CD8-positive, alpha-beta memory T cell (primary cell): ENCODE results near the gene FANCI. TPM values are rescaled to one million over a fixed set of nuclear protein-coding genes. Genes with fewer than 3 reads are reported as not detected.

ENCODE experiments used
- CTCF ChIA-PET: fragments of 350-600 bp; sonication (Branson Sonifier 250); formaldehyde crosslinking; loops from one replicate; lab custom pipeline; 2021; ENCODE audit warnings: antibody characterized with exemption; lab: Charles Lee
- POLR2A ChIA-PET: fragments of 350-600 bp; sonication (Branson Sonifier 250); formaldehyde crosslinking; loops from one replicate; lab custom pipeline; 2021; ENCODE audit warnings: antibody characterized with exemption; lab: Charles Lee
- DNase-seq, 5 donors: peaks; one replicate each; pipeline versions ENCODE4 v3.0.0 to v3.0.0-alpha.2; 2020 to 2022; ENCODE audit warnings: mixed read lengths in 1 of 5
- H3K27ac ChIP-seq: one replicate; pipeline ENCODE4 v1.7.0; 2013; ENCODE audit warnings: low read depth, mild to moderate bottlenecking, low read length, moderate library complexity
- H3K27me3 ChIP-seq: 2 replicates; pipeline ENCODE4 v1.7.0; 2013; ENCODE audit warnings: low read length, mild to moderate bottlenecking; ENCODE audit not compliant: insufficient read depth, poor library complexity, severe bottlenecking
- H3K36me3 ChIP-seq: 2 replicates; pipeline ENCODE4 v1.7.0; 2013; ENCODE audit warnings: mild to moderate bottlenecking, low read length, moderate library complexity; ENCODE audit not compliant: insufficient read depth
- H3K4me1 ChIP-seq: 2 replicates; pipeline ENCODE4 v1.7.0; 2013; ENCODE audit warnings: mild to moderate bottlenecking, low read length, moderate library complexity; ENCODE audit not compliant: insufficient read depth
- H3K4me3 ChIP-seq: 2 replicates; pipeline ENCODE4 v1.7.0; 2013; ENCODE audit warnings: mild to moderate bottlenecking, low read length
- H3K9me3 ChIP-seq: 2 replicates; pipeline ENCODE4 v1.7.0; 2013; ENCODE audit warnings: mild to moderate bottlenecking, low read length
- H3K27ac Mint-ChIP-seq, 8 donors: one replicate each; pipeline ENCODE4 v1.8.0; 2020 to 2021; ENCODE audit warnings: mixed read lengths in 8 of 8, mild to moderate bottlenecking in 6 of 8, inconsistent platforms in 3 of 8, moderate library complexity in 3 of 8
- H3K27me3 Mint-ChIP-seq, 2 donors: one replicate each; pipeline ENCODE4 v1.8.0; 2020 to 2021; ENCODE audit warnings: mixed read lengths in 2 of 2, mild to moderate bottlenecking in 1 of 2, moderate library complexity in 1 of 2
- H3K36me3 Mint-ChIP-seq, 3 donors: one replicate each; pipeline ENCODE4 v1.8.0; 2020 to 2021; ENCODE audit warnings: mixed read lengths in 3 of 3, inconsistent platforms in 1 of 3, mild to moderate bottlenecking in 1 of 3
- H3K4me1 Mint-ChIP-seq, 3 donors: one replicate each; pipeline ENCODE4 v1.8.0; 2020 to 2021; ENCODE audit warnings: mixed read lengths in 3 of 3, inconsistent platforms in 1 of 3, mild to moderate bottlenecking in 1 of 3
- H3K4me3 Mint-ChIP-seq, 7 donors: one replicate each; pipeline ENCODE4 v1.8.0; 2020 to 2021; ENCODE audit warnings: mixed read lengths in 7 of 7, mild to moderate bottlenecking in 6 of 7, moderate library complexity in 4 of 7, inconsistent platforms in 2 of 7
- H3K9me3 Mint-ChIP-seq, 5 donors: one replicate each; pipeline ENCODE4 v1.8.0; 2020 to 2022; ENCODE audit warnings: mixed read lengths in 5 of 5, mild to moderate bottlenecking in 3 of 5, moderate library complexity in 2 of 5, inconsistent platforms in 1 of 5
- polyA plus RNA-seq: library from polyadenylated mRNA; unstranded; fragments of 300-500 nt; fragmentation: Illumina TruSeq; gene quantifications from one replicate; pipeline ENCODE4 v1.2.3, GENCODE V29; 2021
- total RNA-seq, 2 experiments: library from RNA; stranded (reverse); gene quantifications; one replicate each; pipeline ENCODE4 v1.2.3, GENCODE V29; 2021

The FANCI gene
- total and polyA plus RNA-seq, 3 experiments from 2014 or later: 6.7 to 145 (median 140) TPM

DNA sequence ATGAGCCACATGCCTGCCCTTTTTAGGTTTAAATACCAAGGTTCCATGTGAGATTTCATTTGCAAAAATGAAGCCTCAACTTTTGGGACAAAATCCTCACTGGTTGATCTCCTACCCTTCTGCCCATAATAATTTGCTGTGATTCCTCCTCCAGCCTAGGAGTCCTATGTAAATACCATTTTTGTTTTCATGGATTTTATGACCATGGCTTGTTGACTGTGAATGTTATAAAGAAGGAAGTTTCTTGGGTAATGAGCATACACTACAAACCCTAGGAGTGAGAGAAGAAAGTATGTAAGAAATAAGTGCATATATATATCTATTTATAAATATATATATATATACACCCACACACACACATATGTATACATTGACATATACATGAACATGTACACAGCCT is 35.5 kb upstream of the FANCI start:
- Mint-ChIP-seq H3K27me3 (peaks cover 0 to 4% of the 10 kb centered on the region in 2 donors), H3K27ac (no peak overlapping the region), H3K36me3 (no peaks in the 10 kb centered on the region), H3K4me3 (no peak overlapping the region), H3K4me1 (peaks cover 28 to 35% (median 34%) of the 10 kb centered on the region in 3 donors), H3K9me3 (no peaks in the 10 kb centered on the region)
- Histone ChIP-seq H3K4me1 (no peaks in the 10 kb centered on the region), H3K36me3 (no peaks in the 10 kb centered on the region), H3K4me3 (no peak overlapping the region), H3K27me3 (no peaks in the 10 kb centered on the region), H3K9me3 (no peaks in the 10 kb centered on the region), H3K27ac (no peak overlapping the region)
- DNase-seq: no peak
- POLR2A ChIA-PET: no interaction called here
- CTCF ChIA-PET: interaction anchor here (2.2 to 4.0 kb wide), 4 partner anchors 13 to 150 kb away, joined by 9 to 31 read pairs (median 17); partner anchors contain the start of gene POLG

DNA sequence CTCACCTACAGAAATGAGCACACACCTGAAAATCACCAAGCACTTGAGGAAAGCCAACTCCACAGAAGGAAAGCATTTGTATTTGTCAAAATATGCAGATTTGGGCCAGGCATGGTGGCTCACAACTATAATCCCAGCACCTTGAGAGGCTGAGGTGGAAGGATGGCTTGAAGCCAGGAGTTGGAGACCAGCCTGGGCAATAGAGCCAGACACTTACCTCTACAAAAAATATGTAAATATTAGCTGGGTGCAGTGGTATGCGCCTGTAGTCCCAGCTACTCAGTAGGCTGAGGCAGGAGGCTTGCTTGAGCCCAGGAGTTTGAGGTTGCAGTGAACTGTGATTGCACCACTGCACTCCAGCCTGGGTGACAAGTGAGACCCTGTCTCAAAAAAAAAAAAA is 34.7 kb upstream of the FANCI start:
- DNase-seq: no peak
- H3K36me3 Mint-ChIP-seq: no peaks in the 10 kb centered on the region
- H3K9me3 Mint-ChIP-seq: no peaks in the 10 kb centered on the region
- H3K4me1 Mint-ChIP-seq: peaks cover 20 to 27% (median 26%) of the 10 kb centered on the region in 3 donors
- H3K27ac Mint-ChIP-seq: no peak overlapping the region
- Histone ChIP-seq H3K27ac (no peak overlapping the region), H3K27me3 (no peaks in the 10 kb centered on the region), H3K9me3 (no peaks in the 10 kb centered on the region), H3K4me3 (no peak overlapping the region), H3K36me3 (no peaks in the 10 kb centered on the region), H3K4me1 (no peaks in the 10 kb centered on the region)
- ChIA-PET CTCF (no interaction called here), POLR2A (no interaction called here)
- H3K4me3 Mint-ChIP-seq: no peak overlapping the region
- peaks cover 0 to 4% of the 10 kb centered on the region in 2 donors for H3K27me3 Mint-ChIP-seq

DNA sequence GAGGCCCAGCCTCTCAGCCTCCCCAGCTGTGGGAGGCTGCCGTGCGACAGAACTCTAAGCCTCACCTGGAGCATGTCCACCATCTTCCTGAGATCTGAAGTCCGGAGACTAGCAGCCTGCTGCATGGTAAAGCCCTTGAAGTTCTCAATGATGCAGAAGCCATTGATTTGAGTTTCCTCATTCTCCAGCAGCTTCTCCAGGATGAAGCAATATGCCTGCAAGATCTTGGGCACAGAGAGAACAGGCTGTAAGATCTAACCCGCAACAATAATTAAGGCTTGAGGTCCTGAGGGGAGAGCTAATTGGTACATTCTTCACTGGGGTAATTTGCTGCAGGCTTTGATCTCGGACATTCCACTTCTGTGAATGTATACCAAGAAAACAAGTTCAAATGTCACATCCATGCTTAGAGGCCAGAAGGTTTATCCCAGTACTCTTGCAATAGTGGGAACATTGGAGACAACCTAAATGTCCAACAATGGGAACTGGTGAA is 32.1 kb upstream of the FANCI start:
- Histone ChIP-seq H3K4me1 (no peaks in the 10 kb centered on the region), H3K9me3 (no peaks in the 10 kb centered on the region), H3K27me3 (no peaks in the 10 kb centered on the region), H3K36me3 (no peaks in the 10 kb centered on the region), H3K4me3 (no peak overlapping the region), H3K27ac (no peak overlapping the region)
- Mint-ChIP-seq H3K27ac (no peak overlapping the region), H3K27me3 (peaks cover 0 to 9% of the 10 kb centered on the region in 2 donors), H3K4me1 (peaks cover 7 to 9% (median 9%) of the 10 kb centered on the region in 3 donors), H3K9me3 (no peaks in the 10 kb centered on the region), H3K4me3 (no peak overlapping the region), H3K36me3 (no peaks in the 10 kb centered on the region)
- POLR2A ChIA-PET: no interaction called here
- CTCF ChIA-PET: no interaction called here
- no peak for DNase-seq

DNA sequence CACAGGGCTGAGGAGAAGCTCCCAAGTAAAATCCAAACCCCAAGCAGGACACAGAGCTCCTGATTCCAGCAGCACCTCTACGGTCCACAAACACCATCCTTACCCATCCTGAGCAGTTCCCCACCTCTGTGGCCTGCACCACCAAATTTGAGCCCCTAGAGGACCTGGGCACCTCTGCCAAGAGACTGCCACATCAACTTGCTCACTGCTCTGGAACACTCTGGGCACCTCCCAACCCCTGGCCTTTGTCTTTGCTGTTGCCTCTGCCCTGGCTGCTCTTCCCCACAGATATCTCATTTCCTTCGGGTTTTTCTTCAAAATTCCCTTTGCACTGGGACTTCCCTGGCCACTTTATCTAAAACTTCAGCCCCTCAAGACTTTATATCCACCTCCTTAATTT is 28.2 kb upstream of the FANCI start:
- no peaks in the 10 kb centered on the region for H3K9me3 ChIP-seq
- no peak for DNase-seq
- ChIA-PET POLR2A (no interaction called here), CTCF (interaction anchor here (1.3 to 1.5 kb wide), 2 partner anchors 9 to 10 kb away, joined by 3 to 11 read pairs; no protein-coding TSS in a partner anchor)
- no peak overlapping the region for H3K4me3 ChIP-seq
- H3K9me3 Mint-ChIP-seq: no peaks in the 10 kb centered on the region
- H3K4me1 ChIP-seq: no peaks in the 10 kb centered on the region
- no peaks in the 10 kb centered on the region for H3K27me3 ChIP-seq
- no peak overlapping the region for H3K27ac ChIP-seq
- no peak overlapping the region for H3K27ac Mint-ChIP-seq
- H3K4me3 Mint-ChIP-seq: no peak overlapping the region
- no peaks in the 10 kb centered on the region for H3K4me1 Mint-ChIP-seq
- H3K27me3 Mint-ChIP-seq: peaks cover 5 to 7% of the 10 kb centered on the region in 2 donors
- H3K36me3 Mint-ChIP-seq: no peaks in the 10 kb centered on the region
- no peaks in the 10 kb centered on the region for H3K36me3 ChIP-seq

DNA sequence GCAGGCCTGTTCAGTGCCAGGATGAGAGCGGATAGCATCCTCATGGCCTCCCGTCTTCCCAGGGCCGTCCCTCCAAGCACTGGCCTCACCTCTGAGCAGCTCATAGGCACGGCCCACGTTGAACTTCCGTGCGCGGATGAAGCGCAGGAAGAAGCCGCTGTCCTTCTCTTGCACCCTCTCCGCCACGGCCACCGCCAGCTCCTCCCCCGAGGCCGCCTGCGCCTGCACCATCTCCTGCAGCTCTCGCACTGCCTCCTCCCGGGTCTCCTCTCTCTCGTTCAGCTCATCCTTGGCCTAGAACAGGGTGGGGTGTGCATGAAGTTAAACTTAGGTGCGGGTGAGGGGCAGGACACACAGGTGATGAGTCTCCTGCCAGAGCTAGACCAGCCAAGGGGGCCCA is 26.7 kb upstream of the FANCI start:
- H3K4me1 Mint-ChIP-seq: no peaks in the 10 kb centered on the region
- peaks cover 5 to 10% of the 10 kb centered on the region in 2 donors for H3K27me3 Mint-ChIP-seq
- H3K36me3 Mint-ChIP-seq: no peaks in the 10 kb centered on the region
- no peak overlapping the region for H3K27ac ChIP-seq
- H3K36me3 ChIP-seq: no peaks in the 10 kb centered on the region
- POLR2A ChIA-PET: no interaction called here
- H3K9me3 Mint-ChIP-seq: no peaks in the 10 kb centered on the region
- no peak overlapping the region for H3K4me3 ChIP-seq
- H3K27me3 ChIP-seq: no peaks in the 10 kb centered on the region
- DNase-seq: no peak
- H3K9me3 ChIP-seq: no peaks in the 10 kb centered on the region
- H3K4me3 Mint-ChIP-seq: no peak overlapping the region
- no peak overlapping the region for H3K27ac Mint-ChIP-seq
- no peaks in the 10 kb centered on the region for H3K4me1 ChIP-seq
- CTCF ChIA-PET: interaction anchor here (1.6 kb wide), 1 partner anchor 10 kb away, joined by 4 read pairs; no protein-coding TSS in a partner anchor

DNA sequence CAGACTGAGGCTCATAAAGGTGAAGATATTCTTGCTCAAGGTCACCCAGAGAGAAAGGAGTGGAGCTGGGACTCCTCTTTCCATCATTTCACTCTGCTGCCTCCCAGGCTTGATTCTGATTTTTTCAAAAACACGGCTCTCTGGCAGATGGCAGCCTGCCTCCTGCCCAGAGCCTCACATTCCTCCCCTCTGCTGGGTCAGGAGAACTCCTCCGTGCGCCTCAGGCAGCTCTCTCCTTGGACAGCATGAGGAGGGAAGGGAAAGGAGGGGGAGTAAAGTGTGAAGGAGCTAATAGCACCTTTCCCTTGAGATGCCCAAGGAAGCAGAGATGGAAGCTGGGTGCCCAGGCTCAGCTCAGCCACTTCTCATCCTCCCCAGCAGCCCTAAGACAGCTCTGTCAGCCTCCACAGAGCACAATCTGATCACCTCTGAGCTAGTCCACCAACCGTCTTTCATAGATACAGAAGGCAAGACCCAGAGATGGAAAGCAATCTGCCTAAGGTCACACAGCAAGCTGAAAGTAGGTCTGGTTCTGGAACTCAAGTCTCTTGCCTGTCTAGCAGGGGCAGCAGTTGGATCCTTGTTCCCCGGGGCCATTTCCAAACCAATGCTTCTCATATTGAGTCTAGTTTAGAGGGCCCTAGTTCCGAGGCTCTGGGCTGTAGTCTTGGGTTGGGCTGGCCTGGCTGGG is 25.9 kb upstream of the FANCI start:
- Histone ChIP-seq H3K4me3 (no peak overlapping the region), H3K27ac (no peak overlapping the region), H3K36me3 (no peaks in the 10 kb centered on the region), H3K9me3 (no peaks in the 10 kb centered on the region), H3K4me1 (no peaks in the 10 kb centered on the region), H3K27me3 (no peaks in the 10 kb centered on the region)
- no peaks in the 10 kb centered on the region for H3K9me3 Mint-ChIP-seq
- ChIA-PET CTCF (interaction anchor here (1.6 kb wide), 1 partner anchor 11 kb away, joined by 4 read pairs; no protein-coding TSS in a partner anchor), POLR2A (no interaction called here)
- peaks cover 10 to 11% of the 10 kb centered on the region in 2 donors for H3K27me3 Mint-ChIP-seq
- no peaks in the 10 kb centered on the region for H3K36me3 Mint-ChIP-seq
- H3K4me3 Mint-ChIP-seq: no peak overlapping the region
- no peak for DNase-seq
- H3K4me1 Mint-ChIP-seq: no peaks in the 10 kb centered on the region
- no peak overlapping the region for H3K27ac Mint-ChIP-seq

DNA sequence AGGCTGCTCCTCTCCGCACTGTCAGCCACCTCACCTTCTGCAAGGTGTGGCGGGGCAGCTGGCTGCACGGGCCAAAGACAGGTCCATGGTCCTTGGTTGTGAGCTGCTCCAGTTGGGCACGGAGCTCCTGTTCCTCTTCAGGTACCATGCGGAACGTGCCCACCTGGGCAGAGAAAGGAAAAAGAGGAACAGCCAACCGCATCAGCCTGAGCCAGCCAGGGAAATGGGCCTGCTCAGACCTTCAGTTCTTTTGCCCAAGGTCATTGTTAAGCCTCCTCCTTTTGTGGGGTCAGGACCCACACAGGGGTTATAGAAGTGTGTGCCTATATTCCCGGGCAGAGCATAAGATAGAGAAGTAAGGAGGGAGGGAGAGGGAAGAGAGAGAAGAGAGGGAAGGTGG is 25.2 kb upstream of the FANCI start:
- Mint-ChIP-seq H3K36me3 (no peaks in the 10 kb centered on the region), H3K4me1 (no peaks in the 10 kb centered on the region), H3K27ac (no peak overlapping the region), H3K4me3 (no peak overlapping the region), H3K9me3 (no peaks in the 10 kb centered on the region), H3K27me3 (peaks cover 10 to 11% of the 10 kb centered on the region in 2 donors)
- no peaks in the 10 kb centered on the region for H3K36me3 ChIP-seq
- no peak overlapping the region for H3K27ac ChIP-seq
- CTCF ChIA-PET: no interaction called here
- H3K9me3 ChIP-seq: no peaks in the 10 kb centered on the region
- DNase-seq: no peak
- H3K4me3 ChIP-seq: no peak overlapping the region
- H3K27me3 ChIP-seq: no peaks in the 10 kb centered on the region
- POLR2A ChIA-PET: no interaction called here
- no peaks in the 10 kb centered on the region for H3K4me1 ChIP-seq

DNA sequence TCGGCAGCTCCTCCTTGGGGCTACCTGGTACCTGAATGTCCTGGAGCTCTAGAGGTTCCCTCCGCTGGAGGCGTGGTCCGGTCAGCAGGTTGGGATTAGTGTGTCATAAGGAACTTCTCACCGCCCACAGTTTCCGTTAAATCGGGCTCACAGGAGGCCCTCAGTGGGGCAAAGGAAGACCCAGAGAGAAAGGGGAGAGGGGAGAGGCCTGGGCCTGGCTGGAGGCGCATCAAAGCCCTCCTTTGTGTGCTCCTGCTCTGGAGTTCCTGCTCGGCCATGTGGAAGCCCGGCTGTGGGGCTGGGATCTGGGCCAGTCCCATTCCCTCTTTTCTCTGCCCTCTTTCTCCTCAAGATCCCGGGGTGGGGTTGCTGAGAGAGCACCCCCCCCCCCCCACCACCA is 22.2 kb upstream of the FANCI start, which contains the start of gene RLBP1:
TSS of gene RLBP1 (minus strand) at position 37 of the 400 bp plus-strand sequence. CDS start 2,604 bp downstream, outside the sequence.
- no peak within 1 kb of the TSS for H3K4me3 Mint-ChIP-seq
- CTCF ChIA-PET: no interaction called here
- Histone ChIP-seq H3K27me3 (no peaks in the 10 kb centered on the region), H3K36me3 (no peaks in the 10 kb centered on the region), H3K4me3 (no peak within 1 kb of the TSS), H3K9me3 (no peaks in the 10 kb centered on the region), H3K4me1 (no peaks in the 10 kb centered on the region), H3K27ac (no peak within 1 kb of the TSS)
- DNase-seq: no peak
- peaks cover 8 to 10% of the 10 kb centered on the region in 2 donors for H3K27me3 Mint-ChIP-seq
- H3K27ac Mint-ChIP-seq: no peak within 1 kb of the TSS
- H3K36me3 Mint-ChIP-seq: no peaks in the 10 kb centered on the region
- POLR2A ChIA-PET: no interaction called here
- H3K9me3 Mint-ChIP-seq: no peaks in the 10 kb centered on the region
- H3K4me1 Mint-ChIP-seq: no peaks in the 10 kb centered on the region
